GM12875 (cell line): ENCODE data around the gene GUCA2A.

Experiments used
- H3K4me3 ChIP-seq: one replicate; pipeline ENCODE4 v1.5.1; 2011; ENCODE audit warnings: low read depth, low read length, control low read depth
- CTCF ChIP-seq: IDR thresholded peaks from 2 replicates; pipeline ENCODE4 v1.5.1; 2011; ENCODE audit warnings: low read depth, mild to moderate bottlenecking, control low read depth, inconsistent platforms, low read length, moderate library complexity, borderline replicate concordance; ENCODE audit not compliant: insufficient read depth

GUCA2A gene

DNA sequence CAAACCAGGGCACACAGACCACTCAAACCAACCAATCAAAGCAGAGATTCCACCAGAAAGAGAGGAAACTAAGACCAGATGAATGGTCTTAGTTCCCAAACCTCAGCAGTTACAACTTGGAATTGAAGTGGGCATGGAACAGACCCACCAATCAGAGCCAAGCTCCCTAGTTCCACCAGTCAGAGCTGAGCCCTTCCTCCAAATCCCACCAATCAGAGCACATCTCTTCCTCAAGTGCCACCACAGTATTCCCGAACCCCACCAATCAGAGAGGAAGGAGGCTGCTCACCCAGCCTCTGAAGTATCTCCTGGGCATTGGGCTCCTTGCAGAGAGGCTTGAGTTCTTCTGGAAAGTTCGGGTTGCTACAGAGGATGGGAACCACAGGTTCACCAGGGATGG is 1.4 kb downstream of the GUCA2A start:
- H3K4me3 ChIP-seq, result no peak overlapping the region
- TF ChIP-seq CTCF, result no peak

- no peak overlapping the region for H3K4me3 ChIP-seq
- no peak for TF ChIP-seq CTCF
Measured at GRCh38 chr1:42162181-42162580, 2.4 kb downstream of the GUCA2A start.

- TF ChIP-seq CTCF, result no peak
- H3K4me3 ChIP-seq, result no peak overlapping the region
Measured at GRCh38 chr1:42158189-42158588, 6.4 kb downstream of the GUCA2A start.

DNA sequence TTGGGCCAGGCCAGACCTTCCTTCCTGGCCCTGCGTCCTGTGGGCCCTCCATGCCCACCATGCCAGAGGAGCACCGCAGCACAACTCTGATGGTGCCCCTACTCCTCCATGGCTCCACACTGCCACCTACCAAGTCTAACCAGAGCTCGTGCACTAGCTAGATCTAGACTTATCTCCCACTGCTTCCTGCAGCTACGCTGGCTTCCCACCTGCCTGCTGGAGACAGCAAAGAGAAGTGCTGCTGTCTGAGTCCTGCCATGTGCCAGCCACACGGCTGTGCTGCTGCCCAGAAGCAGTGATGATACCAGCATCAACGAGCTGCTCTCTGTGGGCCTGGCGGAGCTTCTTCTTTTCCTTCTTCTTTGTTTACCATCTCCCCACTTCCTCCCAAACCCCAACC is 6.9 kb downstream of the GUCA2A start:
- TF ChIP-seq CTCF, result 0 out of 2 replicates have a peak, but pooled peaks have one; percentile 2
- H3K4me3 ChIP-seq, result no peak overlapping the region

- H3K4me3 ChIP-seq, result no peak overlapping the region
- no peak for TF ChIP-seq CTCF
Measured at GRCh38 chr1:42155362-42155761, 9.2 kb downstream of the GUCA2A start.

DNA sequence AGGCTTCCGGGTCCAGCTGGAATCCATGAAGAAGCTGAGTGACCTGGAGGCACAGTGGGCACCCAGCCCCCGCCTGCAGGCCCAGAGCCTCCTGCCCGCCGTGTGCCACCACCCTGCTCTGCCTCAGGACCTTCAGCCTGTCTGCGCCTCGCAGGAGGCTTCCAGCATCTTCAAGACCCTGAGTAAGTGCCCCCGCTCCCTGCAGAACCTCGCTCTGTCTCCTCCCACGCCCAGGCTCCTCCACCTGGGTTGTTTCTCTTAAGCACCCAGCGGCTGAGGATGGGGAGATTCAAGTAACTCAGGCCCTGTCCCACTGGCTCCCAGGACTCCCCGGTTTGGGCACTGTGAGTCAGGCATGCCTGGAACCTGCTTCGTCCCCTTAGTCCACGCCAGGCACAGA is 9.9 kb downstream of the GUCA2A start:
- no peak for TF ChIP-seq CTCF
- H3K4me3 ChIP-seq, result no peak overlapping the region

DNA sequence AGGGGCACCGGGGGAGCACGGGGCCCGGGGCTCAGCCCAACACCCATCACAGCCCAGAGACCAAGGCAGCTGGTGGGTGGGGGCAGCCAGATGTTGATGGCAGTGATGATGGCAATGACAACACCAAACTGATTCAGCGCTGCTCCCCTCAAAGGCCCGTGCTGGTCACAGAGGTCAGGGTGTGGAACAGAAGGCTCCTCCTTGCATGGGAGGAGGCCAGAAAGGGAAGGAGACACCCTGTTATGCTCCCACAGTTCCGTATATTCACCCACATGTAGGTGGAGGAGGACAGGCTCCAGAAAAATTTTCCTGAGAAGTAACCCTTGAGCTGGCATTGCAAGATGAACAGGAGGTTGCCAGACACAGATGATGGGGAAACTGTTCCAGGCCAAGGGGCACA is 10.9 kb downstream of the GUCA2A start:
- no peak overlapping the region for H3K4me3 ChIP-seq
- no peak for TF ChIP-seq CTCF
